Gastroesophageal sphincter (tissue), 4 donors: ENCODE measurements around the gene EXOSC9. TPM values are rescaled to one million over a fixed set of nuclear protein-coding genes. Genes with fewer than 3 reads are reported as not detected.

Experiments used
- ATAC-seq: fragments of 150-250 bp; one replicate; pipeline ENCODE4 v1.9.1; 2016; ENCODE audit warnings: mild to moderate bottlenecking, moderate library complexity
- H3K27ac ChIP-seq, 4 donors: fragments of 200-600 bp; sonication (generic) in 3 of 4; 1 replicate in 3 of 4; 2 replicates in 1 of 4; pipeline ENCODE4 v1.5.1; 2016 to 2019
- H3K27me3 ChIP-seq: fragments of 200-600 bp; sonication (generic); one replicate; pipeline ENCODE4 v1.5.1; 2019
- H3K36me3 ChIP-seq, 2 donors: fragments of 200-600 bp; sonication (generic); one replicate each; pipeline ENCODE4 v1.5.1; 2019; ENCODE audit warnings: control low read depth in 1 of 2
- H3K4me1 ChIP-seq, 3 donors: fragments of 200-600 bp; sonication (generic); 1 replicate in 2 of 3; 2 replicates in 1 of 3; pipeline ENCODE4 v1.5.1; 2016 to 2019; ENCODE audit warnings: control low read depth in 2 of 3
- H3K4me3 ChIP-seq, 2 donors: fragments of 200-600 bp; sonication (generic); one replicate each; pipeline ENCODE4 v1.5.1; 2019; ENCODE audit warnings: mild to moderate bottlenecking in 1 of 2, moderate library complexity in 1 of 2
- H3K9me3 ChIP-seq, 3 donors: fragments of 200-600 bp; sonication (generic); one replicate each; pipeline ENCODE4 v1.5.1; 2017 to 2019; ENCODE audit warnings: control low read depth in 2 of 3
- EP300 ChIP-seq: sonication (generic); formaldehyde crosslinking; IDR thresholded peaks from one replicate; pipeline ENCODE4 v1.6.1; 2017; ENCODE audit warnings: antibody characterized with exemption, mild to moderate bottlenecking
- POLR2A ChIP-seq, 2 donors: fragments of 450-650 bp; IDR thresholded peaks; one replicate each; pipeline ENCODE4 v1.6.1; 2017; ENCODE audit warnings: antibody characterized with exemption in 2 of 2, mild to moderate bottlenecking in 2 of 2, moderate library complexity in 1 of 2
- POLR2AphosphoS5 ChIP-seq: sonication (generic); formaldehyde crosslinking; IDR thresholded peaks from one replicate; pipeline ENCODE4 v1.6.1; 2017; ENCODE audit warnings: antibody characterized with exemption
- WGBS, 2 donors: methylation state at CpG; one replicate each; pipeline ENCODE4 v1.1.5; 2018; ENCODE audit warnings: low coverage in 1 of 2; 5-methylcytosine and 5-hydroxymethylcytosine counted together
- total RNA-seq, 4 donors: library from RNA; depleted of rRNA; stranded (reverse); fragments of >200 nt; gene quantifications; one replicate each; pipeline ENCODE4 v1.1.0, GENCODE V29; 2016
- TF ChIP-seq, protein P1 (sequence below), 4 experiments: fragments of 200-600 bp in 2 of 4; fragments of 450-650 bp in 2 of 4; sonication (generic) in 1 of 4; IDR thresholded peaks; one replicate each; pipeline ENCODE4 v1.5.1; 2017 to 2019; ENCODE audit warnings: antibody characterized with exemption in 4 of 4, mild to moderate bottlenecking in 2 of 4, moderate library complexity in 2 of 4

EXOSC9 gene
- total RNA-seq, 4 donors from 2014 or later = 12.2 to 29.7 (median 23.1) TPM

DNA sequence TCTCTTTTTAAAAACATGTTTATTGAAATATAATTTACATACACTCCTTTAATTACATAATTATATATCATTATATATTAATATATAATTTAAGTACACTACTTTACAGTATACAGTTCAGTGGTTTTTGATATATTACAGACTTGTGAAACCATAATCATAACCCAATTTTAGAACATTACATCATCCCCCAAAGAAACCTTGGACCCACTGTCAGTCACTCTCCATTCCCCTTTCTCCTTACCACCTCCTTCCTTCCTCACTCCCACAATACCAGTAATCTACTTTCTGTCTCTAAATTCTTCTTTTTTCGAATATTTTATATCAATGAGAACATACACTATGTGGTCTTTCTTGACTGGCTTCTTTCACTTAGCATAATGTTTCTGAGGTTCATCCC, 17.9 kb upstream of the EXOSC9 start:
- H3K4me1 ChIP-seq = no peaks in the 10 kb centered on the region
- H3K27me3 ChIP-seq = peaks cover 53% of the 10 kb centered on the region
- no peak overlapping the region for H3K4me3 ChIP-seq
- peaks cover 0 to 4% (median 0%) of the 10 kb centered on the region in 3 donors for H3K9me3 ChIP-seq
- TF ChIP-seq, protein P1, sequence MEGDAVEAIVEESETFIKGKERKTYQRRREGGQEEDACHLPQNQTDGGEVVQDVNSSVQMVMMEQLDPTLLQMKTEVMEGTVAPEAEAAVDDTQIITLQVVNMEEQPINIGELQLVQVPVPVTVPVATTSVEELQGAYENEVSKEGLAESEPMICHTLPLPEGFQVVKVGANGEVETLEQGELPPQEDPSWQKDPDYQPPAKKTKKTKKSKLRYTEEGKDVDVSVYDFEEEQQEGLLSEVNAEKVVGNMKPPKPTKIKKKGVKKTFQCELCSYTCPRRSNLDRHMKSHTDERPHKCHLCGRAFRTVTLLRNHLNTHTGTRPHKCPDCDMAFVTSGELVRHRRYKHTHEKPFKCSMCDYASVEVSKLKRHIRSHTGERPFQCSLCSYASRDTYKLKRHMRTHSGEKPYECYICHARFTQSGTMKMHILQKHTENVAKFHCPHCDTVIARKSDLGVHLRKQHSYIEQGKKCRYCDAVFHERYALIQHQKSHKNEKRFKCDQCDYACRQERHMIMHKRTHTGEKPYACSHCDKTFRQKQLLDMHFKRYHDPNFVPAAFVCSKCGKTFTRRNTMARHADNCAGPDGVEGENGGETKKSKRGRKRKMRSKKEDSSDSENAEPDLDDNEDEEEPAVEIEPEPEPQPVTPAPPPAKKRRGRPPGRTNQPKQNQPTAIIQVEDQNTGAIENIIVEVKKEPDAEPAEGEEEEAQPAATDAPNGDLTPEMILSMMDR (IDR thresholded peaks at IDR 0.05) = no peak
- TF ChIP-seq POLR2AphosphoS5 (no peak), POLR2A (IDR thresholded peaks at IDR 0.05) (no peak), EP300 (no peak)
- WGBS, 2 donors = 89 to 92% methylated on average over 1 of the region's 1 CpG
- no peak for ATAC-seq
- no peak overlapping the region for H3K27ac ChIP-seq
- H3K36me3 ChIP-seq = no peaks in the 10 kb centered on the region

GRCh38 chr4:121784401-121784800, 16.7 kb upstream of the EXOSC9 start:
- H3K4me3 ChIP-seq = no peak overlapping the region
- TF ChIP-seq EP300 = no peak
- no peak for TF ChIP-seq POLR2A (IDR thresholded peaks at IDR 0.05)
- no peak for TF ChIP-seq POLR2AphosphoS5
- TF ChIP-seq, protein P1 (IDR thresholded peaks at IDR 0.05) = no peak
- 17 to 43% methylated on average over 1 of the region's 1 CpG for WGBS, 2 donors
- H3K27ac ChIP-seq = no peak overlapping the region
- ATAC-seq = no peak
- no peaks in the 10 kb centered on the region for H3K36me3 ChIP-seq
- H3K9me3 ChIP-seq = peaks cover 0 to 4% (median 0%) of the 10 kb centered on the region in 3 donors
- peaks cover 53% of the 10 kb centered on the region for H3K27me3 ChIP-seq
- no peaks in the 10 kb centered on the region for H3K4me1 ChIP-seq

DNA sequence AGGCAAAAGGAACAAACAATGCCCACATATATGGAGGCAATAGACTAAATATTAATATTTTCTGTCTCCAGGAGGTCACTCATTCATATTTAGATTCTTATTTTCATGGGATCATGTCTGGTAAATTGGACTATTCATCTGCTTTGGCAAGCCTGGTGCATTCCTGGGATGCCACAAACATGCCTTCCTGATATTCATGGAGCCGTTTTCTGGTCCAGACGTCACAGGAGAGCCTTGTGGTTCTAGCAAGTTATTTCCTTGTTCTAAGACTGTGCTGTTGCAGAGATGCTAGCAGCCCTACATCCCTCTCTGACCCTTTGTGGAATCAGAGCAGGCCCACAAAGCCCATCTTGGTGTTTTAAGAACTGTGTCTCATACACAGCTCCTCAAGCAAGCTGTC, 16.1 kb upstream of the EXOSC9 start:
- no peaks in the 10 kb centered on the region for H3K36me3 ChIP-seq
- peaks cover 0 to 4% (median 0%) of the 10 kb centered on the region in 3 donors for H3K9me3 ChIP-seq
- peak overlapping the region in 1 of 4 donors; percentile 17 for H3K27ac ChIP-seq

DNA sequence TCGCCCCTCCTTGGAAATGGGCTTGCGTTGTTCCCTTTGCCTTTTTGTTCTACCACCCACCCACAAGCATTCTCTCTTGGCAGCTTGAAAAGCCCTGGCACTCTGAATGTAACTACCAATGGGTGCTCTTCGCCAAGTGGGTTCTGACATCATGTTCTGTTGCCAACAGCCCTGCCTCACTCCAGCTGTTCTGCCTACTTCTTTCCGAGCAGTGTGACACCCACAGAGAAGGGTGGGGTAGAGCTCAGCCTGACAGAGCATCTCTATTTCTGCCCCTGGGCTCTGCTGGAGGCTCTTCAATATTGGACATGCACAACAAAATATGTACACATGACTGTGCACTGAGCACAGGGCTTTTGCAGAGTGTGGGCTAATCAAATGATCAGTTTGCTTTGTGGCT, 15.6 kb upstream of the EXOSC9 start:
- H3K9me3 ChIP-seq = peaks cover 0 to 4% (median 0%) of the 10 kb centered on the region in 3 donors
- TF ChIP-seq POLR2AphosphoS5 = no peak
- TF ChIP-seq, protein P1 (IDR thresholded peaks at IDR 0.05) = no peak
- no peak for TF ChIP-seq POLR2A (IDR thresholded peaks at IDR 0.05)
- no peak for TF ChIP-seq EP300
- H3K36me3 ChIP-seq = no peaks in the 10 kb centered on the region
- ATAC-seq = peak; percentile 58
- WGBS, 2 donors = 69% methylated on average over 3 of the region's 4 CpGs; no CpG with 5 or more reads in 1 of the 2 donors
- H3K4me1 ChIP-seq = no peaks in the 10 kb centered on the region
- H3K27me3 ChIP-seq = peaks cover 44% of the 10 kb centered on the region
- H3K4me3 ChIP-seq = no peak overlapping the region
- peak overlapping the region in 1 of 4 donors; percentile 17 for H3K27ac ChIP-seq

More for the DNA sequence above, 16.1 kb upstream of the EXOSC9 start:
- WGBS, 2 donors = 25 to 31% methylated on average over 2 of the region's 2 CpGs
- Histone ChIP-seq H3K4me1 (no peaks in the 10 kb centered on the region), H3K4me3 (no peak overlapping the region), H3K27me3 (peaks cover 49% of the 10 kb centered on the region)
- TF ChIP-seq POLR2A (IDR thresholded peaks at IDR 0.05) = no peak
- TF ChIP-seq, protein P1 (IDR thresholded peaks at IDR 0.05) = no peak
- no peak for TF ChIP-seq POLR2AphosphoS5
- TF ChIP-seq EP300 = no peak
- peak; percentile 49 for ATAC-seq

DNA sequence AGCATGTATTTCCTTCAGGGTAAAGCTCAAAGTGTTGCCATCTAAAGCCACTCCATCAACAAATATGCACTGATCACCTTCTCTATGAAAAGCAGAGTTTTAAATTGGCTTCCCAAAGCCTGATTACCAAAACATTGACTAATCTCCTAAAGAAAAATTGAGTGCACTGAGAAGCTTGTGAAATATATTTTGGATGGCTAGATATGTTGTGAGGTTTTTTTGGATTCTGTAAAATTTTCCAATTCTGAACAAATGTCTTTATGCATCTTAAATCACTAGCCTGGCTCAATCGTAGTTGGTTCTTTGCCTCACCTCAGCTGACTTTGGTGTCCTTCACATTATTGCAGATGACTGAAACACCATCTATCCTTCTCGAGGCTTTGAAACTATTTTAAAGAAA, 14.9 kb upstream of the EXOSC9 start:
- 59 to 62% methylated on average over 2 of the region's 2 CpGs for WGBS, 2 donors
- Histone ChIP-seq H3K4me1 (no peaks in the 10 kb centered on the region), H3K27me3 (peaks cover 39% of the 10 kb centered on the region), H3K36me3 (no peaks in the 10 kb centered on the region), H3K27ac (no peak overlapping the region), H3K9me3 (peaks cover 0 to 4% (median 0%) of the 10 kb centered on the region in 3 donors), H3K4me3 (no peak overlapping the region)
- ATAC-seq = no peak
- TF ChIP-seq, protein P1 (IDR thresholded peaks at IDR 0.05) = no peak
- TF ChIP-seq EP300 = no peak
- TF ChIP-seq POLR2AphosphoS5 = no peak
